HepG2 (cell line): Measurements from ENCODE around the gene STMN1. TPM values are rescaled to one million over a fixed set of nuclear protein-coding genes. Genes with fewer than 3 reads are reported as not detected.

Source experiments
- KAT7 ChIP-seq: IDR thresholded peaks from 2 replicates; pipeline ENCODE4 v1.6.1; 2018; ENCODE audit warnings: borderline replicate concordance, missing compliant biosample characterization
- KLF13 ChIP-seq: sonication (generic); formaldehyde crosslinking; IDR thresholded peaks from 2 replicates; pipeline ENCODE4 v1.4.0; 2020; ENCODE audit warnings: mild to moderate bottlenecking, missing genetic modification reagents
- LCORL ChIP-seq, 2 experiments: fragments of 450-650 bp in 1 of 2; sonication (generic) in 1 of 2; formaldehyde crosslinking in 1 of 2; IDR thresholded peaks; 2 replicates each; pipeline versions ENCODE4 v1.5.0 to v1.6.1; 2017 to 2020; ENCODE audit warnings: antibody characterized with exemption in 1 of 2, missing genetic modification reagents in 1 of 2
- ZHX2 ChIP-seq, 2 experiments: sonication (generic) in 1 of 2; formaldehyde crosslinking in 1 of 2; IDR thresholded peaks; 2 replicates each; pipeline versions ENCODE4 v1.6.1 to v1.9.0; 2014 to 2022; ENCODE audit warnings: antibody characterized with exemption in 1 of 2, borderline replicate concordance in 1 of 2, inconsistent platforms in 1 of 2, low read depth in 1 of 2, missing genetic modification reagents in 1 of 2
- ZMAT3 ChIP-seq: sonication (generic); formaldehyde crosslinking; conservative IDR thresholded peaks from 2 replicates; pipeline ENCODE4 v1.7.0; 2021; ENCODE audit warnings: missing genetic modification reagents
- ZNF407 ChIP-seq: sonication (generic); formaldehyde crosslinking; IDR thresholded peaks from one replicate; pipeline ENCODE4 v1.5.1; 2020; ENCODE audit warnings: mild to moderate bottlenecking, missing genetic modification reagents; ENCODE audit errors: not compliant biosample characterization
- ZNF83 ChIP-seq: sonication (generic); formaldehyde crosslinking; IDR thresholded peaks from 2 replicates; pipeline ENCODE4 v1.4.0; 2020; ENCODE audit warnings: missing genetic modification reagents, mild to moderate bottlenecking, borderline replicate concordance
- ZUFSP ChIP-seq: sonication (generic); formaldehyde crosslinking; IDR thresholded peaks from 2 replicates; pipeline ENCODE4 v1.9.0; 2021; ENCODE audit warnings: missing genetic modification reagents, mild to moderate bottlenecking, borderline replicate concordance
- polyA plus RNA-seq, 8 experiments: library from polyadenylated mRNA; depleted of rRNA in 3 of 8; stranded (reverse) in 7 of 8; unstranded in 1 of 8; fragments of >200 nt; fragmentation: Illumina TruSeq in 4 of 8; extraction: Trizol in 4 of 8; gene quantifications; 2 replicates each; pipeline versions ENCODE4 v1.2.1 to v1.2.3, GENCODE V29; 2011 to 2016; ENCODE audit warnings: low read depth in 4 of 8, missing spikeins in 1 of 8, mixed read lengths in 1 of 8; ENCODE audit not compliant: insufficient read depth in 1 of 8
- total RNA-seq, 5 experiments: library from RNA; depleted of rRNA; stranded (reverse); fragments of >200 nt; fragmentation: Illumina TruSeq; extraction: Trizol; gene quantifications; 2 replicates each; pipeline ENCODE4 v1.2.3, GENCODE V29; 2016; ENCODE audit warnings: low read depth in 1 of 5

STMN1 gene
- total and polyA plus RNA-seq, 2 of the 13 experiments (the other 11 are each of a cell fraction or from before 2014, with no cell fraction given) = 45.9 to 409 TPM

GRCh38 chr1:25905680-25906643, at the start of gene STMN1 (continued):
- no peak for TF ChIP-seq ZNF407 (CRISPR knock-in tag)
- TF ChIP-seq ZUFSP (CRISPR knock-in tag) = no peak
- no peak for TF ChIP-seq ZMAT3
- no peak for TF ChIP-seq ZHX2 (IDR thresholded peaks at IDR 0.05; ENCODE audit: low read depth)
- no peak for TF ChIP-seq ZHX2 (CRISPR knock-in tag; IDR thresholded peaks at IDR 0.05; ENCODE audit: borderline replicate concordance)
- no peak for TF ChIP-seq KLF13 (CRISPR knock-in tag)
- TF ChIP-seq KAT7 = no peak
- no peak for TF ChIP-seq LCORL (IDR thresholded peaks at IDR 0.05)
- no peak for TF ChIP-seq LCORL (CRISPR knock-in tag; IDR thresholded peaks at IDR 0.05)
- TF ChIP-seq ZNF83 (CRISPR knock-in tag) = no peak
